Mononuclear cell (primary cell): ENCODE results near the gene TDRD6. TPM values are rescaled to one million over a fixed set of nuclear protein-coding genes. Genes with fewer than 3 reads are reported as not detected.

ENCODE experiments used
- H3K27me3 ChIP-seq: 2 replicates; pipeline ENCODE4 v1.6.0; 2011; ENCODE audit warnings: low read length, control low read depth; ENCODE audit not compliant: insufficient read depth
- H3K4me1 ChIP-seq: 2 replicates; pipeline ENCODE4 v1.5.1; 2011; ENCODE audit warnings: mild to moderate bottlenecking, low read length, control low read depth; ENCODE audit not compliant: insufficient read depth
- H3K4me3 ChIP-seq: 2 replicates; pipeline ENCODE4 v1.5.1; 2011; ENCODE audit warnings: mild to moderate bottlenecking, low read length, moderate library complexity
- H3K9me3 ChIP-seq: 2 replicates; pipeline ENCODE4 v1.5.1; 2011; ENCODE audit warnings: low read depth, mild to moderate bottlenecking, control low read depth, low read length
- total RNA-seq: library from RNA; depleted of rRNA; stranded (reverse); fragments of >200 nt; gene quantifications from one replicate; pipeline ENCODE4 v1.2.3, GENCODE V29; 2012

The TDRD6 gene
- total RNA-seq, 1 donor = not detected

GRCh38 chr6:46745973-46746372 is 58.3 kb downstream of the TDRD6 start:
- no peak overlapping the region for H3K4me3 ChIP-seq
- no peaks in the 10 kb centered on the region for H3K9me3 ChIP-seq
- peaks cover 3% of the 10 kb centered on the region for H3K4me1 ChIP-seq
- H3K27me3 ChIP-seq = no peaks in the 10 kb centered on the region

GRCh38 chr6:46746696-46747095 is 59.0 kb downstream of the TDRD6 start, which contains the start of gene ANKRD66:
Gene ANKRD66 (plus strand): TSS chr6:46746933. CDS start chr6:46751949, 5,016 bp downstream.
- Histone ChIP-seq H3K9me3 (no peaks in the 10 kb centered on the region), H3K4me3 (no peak within 1 kb of the TSS)

DNA sequence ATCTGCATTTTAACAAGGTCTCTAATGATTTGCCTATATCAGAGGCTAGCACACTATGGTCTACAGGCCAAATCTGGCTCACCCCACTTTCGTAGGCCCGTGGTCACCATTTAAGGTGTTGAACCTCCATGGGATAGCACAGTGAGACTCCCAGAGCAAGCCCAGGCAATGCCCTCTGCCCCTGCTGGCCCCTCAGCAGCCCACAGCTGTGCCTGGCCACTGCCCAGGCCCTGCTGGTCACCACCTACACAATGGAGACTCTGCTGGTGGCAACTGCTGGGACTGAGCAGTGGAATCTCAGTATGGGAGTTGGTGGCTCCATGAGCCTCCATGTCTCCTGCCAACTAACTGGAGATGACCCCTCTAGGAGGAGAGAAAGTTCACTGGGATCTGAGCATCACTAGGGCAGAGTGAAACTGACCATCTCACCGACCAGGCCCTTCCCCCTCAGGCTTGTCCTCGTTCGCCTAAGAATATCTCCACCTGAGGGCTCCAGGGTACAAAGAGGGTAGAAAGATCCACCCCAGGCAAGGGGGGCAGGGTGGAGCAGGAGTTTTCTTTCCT is 61.3 kb downstream of the TDRD6 start:
- Histone ChIP-seq H3K9me3 (no peaks in the 10 kb centered on the region), H3K4me3 (no peak overlapping the region), H3K27me3 (no peaks in the 10 kb centered on the region), H3K4me1 (peaks cover 3% of the 10 kb centered on the region)

More at GRCh38 chr6:46746696-46747095, 59.0 kb downstream of the TDRD6 start, which contains the start of gene ANKRD66:
- H3K4me1 ChIP-seq = peaks cover 3% of the 10 kb centered on the region
- H3K27me3 ChIP-seq = no peaks in the 10 kb centered on the region

- no peaks in the 10 kb centered on the region for H3K27me3 ChIP-seq
- peaks cover 3% of the 10 kb centered on the region for H3K4me1 ChIP-seq
- no peak overlapping the region for H3K4me3 ChIP-seq
- H3K9me3 ChIP-seq = no peaks in the 10 kb centered on the region
Observed at GRCh38 chr6:46749731-46750130, 62.0 kb downstream of the TDRD6 start.

GRCh38 chr6:46751658-46752057 is 64.0 kb downstream of the TDRD6 start:
- Histone ChIP-seq H3K4me1 (peaks cover 2% of the 10 kb centered on the region), H3K9me3 (no peaks in the 10 kb centered on the region), H3K4me3 (no peak overlapping the region), H3K27me3 (no peaks in the 10 kb centered on the region)

Other genes with a start within 250 kb of the TDRD6 start
- gene RCAN2, start 196.4 kb upstream of the TDRD6 start, total RNA-seq = not detected
- gene CYP39A1, start 35.1 kb upstream of the TDRD6 start, total RNA-seq = not detected
- gene SLC25A27, start 34.9 kb upstream of the TDRD6 start, total RNA-seq = 0.10 TPM
- gene PLA2G7, start 47.5 kb downstream of the TDRD6 start, total RNA-seq = 5.1 TPM
- gene ANKRD66, start 59.0 kb downstream of the TDRD6 start, total RNA-seq = not detected
- not detected for gene MEP1A, start 105.5 kb downstream of the TDRD6 start, total RNA-seq
- not detected for gene ADGRF5, start 234.1 kb downstream of the TDRD6 start, total RNA-seq